ENCODE results near the gene AMOTL2.

The AMOTL2 gene

DNA sequence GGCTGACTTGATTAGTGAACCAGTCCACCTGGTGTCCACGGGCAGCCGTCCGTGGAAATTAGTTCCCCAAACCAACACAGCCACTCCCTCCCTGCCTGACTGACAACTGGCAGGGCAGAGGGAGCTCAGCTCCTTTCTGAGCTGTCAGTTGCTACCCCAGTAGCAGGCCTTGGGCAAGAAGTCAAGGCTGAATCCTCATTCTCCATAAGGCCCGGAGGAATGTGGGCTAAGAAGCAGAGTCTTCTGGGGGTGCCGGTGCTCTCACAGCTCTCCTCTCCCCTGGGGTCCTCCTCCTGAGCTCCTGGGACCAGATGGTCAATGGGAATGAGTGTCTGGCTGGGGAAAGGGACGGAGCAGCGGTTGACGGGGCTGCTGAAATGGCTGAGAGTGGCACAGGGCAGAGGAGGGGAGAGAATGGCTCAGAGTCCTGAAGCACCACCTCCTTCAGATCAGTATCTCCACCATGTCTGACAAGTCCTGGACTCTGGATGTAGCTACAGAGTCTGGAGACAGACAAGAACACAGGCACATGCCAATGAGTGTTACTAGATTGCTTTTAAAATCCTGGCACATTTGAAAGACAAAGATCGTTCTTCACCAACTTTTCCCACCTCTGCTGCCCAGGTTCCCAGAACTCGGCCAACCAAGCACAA lies 16.9 kb downstream of the AMOTL2 start:
- H3K9me2 ChIP-seq (replicated peaks; ENCODE audit: insufficient read depth, low read length): no peaks in the 10 kb centered on the region
- H3K4me2 ChIP-seq (ENCODE audit: low read depth, low read length, poor library complexity, severe bottlenecking): no peak overlapping the region
- H3K27me3 ChIP-seq (ENCODE audit: low read length): no peaks in the 10 kb centered on the region
- H3F3A ChIP-seq (ENCODE audit: insufficient read depth): no peaks in the 10 kb centered on the region
- no peak overlapping the region for H3K9ac ChIP-seq (ENCODE audit: low read length)
- no peaks in the 10 kb centered on the region for H3K79me2 ChIP-seq (ENCODE audit: insufficient read depth, low read length)
- no peak overlapping the region for H3K27ac ChIP-seq (ENCODE audit: low read depth, low read length)
- no peaks in the 10 kb centered on the region for H3K9me3 ChIP-seq (ENCODE audit: insufficient read depth, low read length)
- H4K20me1 ChIP-seq (ENCODE audit: low read depth, low read length): no peaks in the 10 kb centered on the region
- TF ChIP-seq EZH2phosphoT487 (conservative IDR thresholded peaks at IDR 0.05; ENCODE audit: low read length): no peak
- TF ChIP-seq CTCF (IDR thresholded peaks at IDR 0.05; ENCODE audit: insufficient read depth, low read length, poor library complexity, severe bottlenecking): no peak
- no peaks in the 10 kb centered on the region for H3K36me3 ChIP-seq (ENCODE audit: low read length)
- H3K4me3 ChIP-seq (ENCODE audit: insufficient read depth, low read length, poor library complexity, severe bottlenecking): no peak overlapping the region
- no peak overlapping the region for H2AFZ ChIP-seq (ENCODE audit: low read depth, low read length, severe bottlenecking)

DNA sequence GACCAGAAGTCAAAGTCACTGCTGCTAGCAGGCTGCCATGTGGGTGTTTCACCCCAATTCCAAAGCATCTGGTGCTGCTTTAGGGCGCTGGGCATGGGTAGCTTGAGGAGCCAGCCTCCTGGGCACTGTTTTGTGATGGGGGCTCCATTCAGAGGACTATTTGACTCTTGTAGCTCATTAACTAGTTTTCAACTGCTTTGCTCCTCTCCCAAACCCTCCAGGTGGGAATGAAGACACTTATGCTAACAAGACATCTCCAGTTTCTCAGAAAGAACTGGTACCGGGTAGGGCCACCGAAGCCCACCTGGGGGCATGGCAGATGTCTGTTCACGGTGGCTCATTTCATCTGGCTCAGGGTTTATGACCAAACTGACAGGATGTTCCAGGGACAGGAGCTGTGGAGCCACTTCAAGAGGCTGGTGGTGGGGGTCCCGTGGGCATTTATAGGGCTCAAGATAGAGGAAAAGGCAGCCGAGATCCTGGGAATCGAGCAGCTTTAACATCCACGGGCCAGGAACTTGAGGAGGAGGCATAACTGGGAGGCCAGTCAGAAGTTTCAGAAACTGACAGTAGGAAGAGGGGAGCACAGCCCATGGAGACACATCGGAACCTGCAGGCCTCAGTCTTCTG lies 17.7 kb downstream of the AMOTL2 start:
- Histone ChIP-seq H3F3A (ENCODE audit: insufficient read depth) (no peaks in the 10 kb centered on the region), H3K27ac (ENCODE audit: low read depth, low read length) (no peak overlapping the region), H3K36me3 (ENCODE audit: low read length) (no peaks in the 10 kb centered on the region), H3K4me2 (ENCODE audit: low read depth, low read length, poor library complexity, severe bottlenecking) (no peak overlapping the region), H4K20me1 (ENCODE audit: low read depth, low read length) (no peaks in the 10 kb centered on the region), H3K9me3 (ENCODE audit: insufficient read depth, low read length) (no peaks in the 10 kb centered on the region), H3K9me2 (replicated peaks; ENCODE audit: insufficient read depth, low read length) (no peaks in the 10 kb centered on the region), H3K27me3 (ENCODE audit: low read length) (no peaks in the 10 kb centered on the region), H2AFZ (ENCODE audit: low read depth, low read length, severe bottlenecking) (no peak overlapping the region), H3K4me3 (ENCODE audit: insufficient read depth, low read length, poor library complexity, severe bottlenecking) (no peak overlapping the region), H3K79me2 (ENCODE audit: insufficient read depth, low read length) (no peaks in the 10 kb centered on the region), H3K9ac (ENCODE audit: low read length) (no peak overlapping the region)
- TF ChIP-seq EZH2phosphoT487 (conservative IDR thresholded peaks at IDR 0.05; ENCODE audit: low read length) (no peak), CTCF (IDR thresholded peaks at IDR 0.05; ENCODE audit: insufficient read depth, low read length, poor library complexity, severe bottlenecking) (no peak)

- no peak overlapping the region for H3K9ac ChIP-seq (ENCODE audit: low read length)
Measured at GRCh38 chr3:134355416-134355815, 18.8 kb downstream of the AMOTL2 start.

More at GRCh38 chr3:134355416-134355815, 18.8 kb downstream of the AMOTL2 start:
- no peaks in the 10 kb centered on the region for H4K20me1 ChIP-seq (ENCODE audit: low read depth, low read length)
- H3K4me2 ChIP-seq (ENCODE audit: low read depth, low read length, poor library complexity, severe bottlenecking): no peak overlapping the region
- no peak for TF ChIP-seq EZH2phosphoT487 (conservative IDR thresholded peaks at IDR 0.05; ENCODE audit: low read length)
- TF ChIP-seq CTCF (IDR thresholded peaks at IDR 0.05; ENCODE audit: insufficient read depth, low read length, poor library complexity, severe bottlenecking): no peak
- H3K9me2 ChIP-seq (replicated peaks; ENCODE audit: insufficient read depth, low read length): no peaks in the 10 kb centered on the region
- H3K27ac ChIP-seq (ENCODE audit: low read depth, low read length): no peak overlapping the region
- H3K36me3 ChIP-seq (ENCODE audit: low read length): no peaks in the 10 kb centered on the region
- no peak overlapping the region for H2AFZ ChIP-seq (ENCODE audit: low read depth, low read length, severe bottlenecking)
- no peak overlapping the region for H3K4me3 ChIP-seq (ENCODE audit: insufficient read depth, low read length, poor library complexity, severe bottlenecking)
- no peaks in the 10 kb centered on the region for H3K9me3 ChIP-seq (ENCODE audit: insufficient read depth, low read length)
- no peaks in the 10 kb centered on the region for H3F3A ChIP-seq (ENCODE audit: insufficient read depth)
- H3K79me2 ChIP-seq (ENCODE audit: insufficient read depth, low read length): no peaks in the 10 kb centered on the region
- no peaks in the 10 kb centered on the region for H3K27me3 ChIP-seq (ENCODE audit: low read length)

Data from SU-DHL-6 (cell line).